ENCODE data around the gene USP17L21. TPM values are rescaled to one million over a fixed set of nuclear protein-coding genes. Genes with fewer than 3 reads are reported as not detected.

Gene USP17L21
- total RNA-seq, 2 donors from 2014 or later: not detected

Other genes starting within 250 kb of the USP17L21 start
- not detected for gene FAM90A26, start 92.5 kb upstream of the USP17L21 start, total RNA-seq
- not detected for gene USP17L10, start 52.2 kb upstream of the USP17L21 start, total RNA-seq
- gene USP17L11, start 47.5 kb upstream of the USP17L21 start, total RNA-seq: not detected
- not detected for gene USP17L12, start 42.7 kb upstream of the USP17L21 start, total RNA-seq
- gene USP17L13, start 38.0 kb upstream of the USP17L21 start, total RNA-seq: not detected
- not detected for gene USP17L15, start 28.5 kb upstream of the USP17L21 start, total RNA-seq
- not detected for gene USP17L17, start 19.0 kb upstream of the USP17L21 start, total RNA-seq
- not detected for gene USP17L18, start 14.2 kb upstream of the USP17L21 start, total RNA-seq
- gene USP17L19, start 9.5 kb upstream of the USP17L21 start, total RNA-seq: not detected
- not detected for gene USP17L20, start 4.7 kb upstream of the USP17L21 start, total RNA-seq
- not detected for gene USP17L22, start 4.7 kb downstream of the USP17L21 start, total RNA-seq
- gene USP17L24, start 62.3 kb downstream of the USP17L21 start, total RNA-seq: not detected
- gene USP17L25, start 67.0 kb downstream of the USP17L21 start, total RNA-seq: not detected
- not detected for gene USP17L26, start 71.8 kb downstream of the USP17L21 start, total RNA-seq
- gene USP17L5, start 76.5 kb downstream of the USP17L21 start, total RNA-seq: not detected
- gene USP17L27, start 81.3 kb downstream of the USP17L21 start, total RNA-seq: not detected
- not detected for gene USP17L28, start 86.0 kb downstream of the USP17L21 start, total RNA-seq
- gene USP17L29, start 90.8 kb downstream of the USP17L21 start, total RNA-seq: not detected
- not detected for gene USP17L30, start 100.3 kb downstream of the USP17L21 start, total RNA-seq
- gene DEFB131A, start 181.5 kb downstream of the USP17L21 start, total RNA-seq: not detected